Neural progenitor cell (in vitro differentiated cells): ENCODE measurements around the gene PRCC.

Source experiments
- CTCF ChIP-seq: fragments of 200-600 bp; sonication (generic); IDR thresholded peaks from 2 replicates; pipeline ENCODE4 v1.5.1; 2017; ENCODE audit warnings: antibody characterized with exemption, mild to moderate bottlenecking
- EZH2 ChIP-seq: fragments of 200-600 bp; sonication (generic); IDR thresholded peaks from 2 replicates; pipeline ENCODE4 v1.6.1; 2017; ENCODE audit warnings: antibody characterized with exemption, mild to moderate bottlenecking, moderate library complexity

GRCh38 chr1:156789621-156790318 lies 22.4 kb downstream of the PRCC start:
- TF ChIP-seq EZH2, result no peak
- no peak for TF ChIP-seq CTCF
